ENCODE data around the gene LRRC53.

The LRRC53 gene

GRCh38 chr1:74463333-74463988, 49.0 kb downstream of the LRRC53 start:
- no peaks in the 10 kb centered on the region for H3K36me3 ChIP-seq (ENCODE audit: control insufficient read depth in 1 of 2, insufficient read depth in 2 of 2, low read length in 2 of 2)
- H3K27ac ChIP-seq (ENCODE audit: low read length): no peak overlapping the region
- H3K9me3 ChIP-seq (ENCODE audit: control insufficient read depth in 1 of 2, low read length in 2 of 2): no peaks in the 10 kb centered on the region
- H3K27me3 ChIP-seq (ENCODE audit: low read depth, low read length): no peaks in the 10 kb centered on the region
- no peak overlapping the region for H3K4me3 ChIP-seq (ENCODE audit: low read depth in 1 of 2, low read length in 2 of 2)
- H3K4me1 ChIP-seq (ENCODE audit: control insufficient read depth in 1 of 2, insufficient read depth in 2 of 2, low read length in 2 of 2): no peaks in the 10 kb centered on the region

DNA sequence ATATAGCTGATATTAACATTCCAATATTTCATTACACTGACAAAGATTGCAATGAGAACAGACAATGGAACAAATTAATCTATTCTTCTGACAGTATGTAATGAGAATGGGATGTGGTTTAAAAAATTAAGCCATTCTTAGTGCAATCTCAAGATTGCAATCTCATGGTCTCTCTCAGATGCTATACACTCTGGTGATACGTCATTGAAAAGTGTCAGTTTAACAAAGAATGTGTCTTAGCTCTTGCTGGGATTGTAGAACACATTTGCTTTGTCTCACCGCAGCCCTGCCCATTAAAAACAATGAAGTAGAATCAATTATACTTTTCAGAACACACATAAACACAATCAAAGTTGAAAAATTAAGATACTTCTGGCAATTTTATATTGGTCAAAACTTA, 55.2 kb downstream of the LRRC53 start:
- Histone ChIP-seq H3K27ac (ENCODE audit: low read length) (no peak overlapping the region), H3K27me3 (ENCODE audit: low read depth, low read length) (no peaks in the 10 kb centered on the region), H3K4me3 (ENCODE audit: low read depth in 1 of 2, low read length in 2 of 2) (no peak overlapping the region), H3K36me3 (ENCODE audit: control insufficient read depth in 1 of 2, insufficient read depth in 2 of 2, low read length in 2 of 2) (no peaks in the 10 kb centered on the region), H3K9me3 (ENCODE audit: control insufficient read depth in 1 of 2, low read length in 2 of 2) (no peaks in the 10 kb centered on the region), H3K4me1 (ENCODE audit: control insufficient read depth in 1 of 2, insufficient read depth in 2 of 2, low read length in 2 of 2) (no peaks in the 10 kb centered on the region)

DNA sequence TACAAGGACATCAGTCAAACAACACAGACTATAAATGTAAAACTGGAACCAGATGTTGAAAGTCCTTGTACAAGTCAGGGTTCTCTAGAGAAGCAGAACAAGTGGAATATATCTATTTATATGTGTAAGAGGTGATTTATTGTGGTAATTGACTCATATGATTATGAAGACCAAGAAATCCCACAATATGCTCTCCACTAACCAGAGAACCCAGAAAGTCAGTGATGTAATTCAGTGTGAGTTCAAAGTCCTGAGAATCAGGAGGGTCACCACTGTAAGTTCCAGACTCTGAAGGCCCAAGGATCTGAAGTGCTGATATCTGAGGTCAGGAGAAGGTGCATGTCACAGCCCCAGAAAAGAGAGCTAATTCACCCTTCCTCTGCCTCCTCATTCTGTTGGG, 57.0 kb downstream of the LRRC53 start:
- H3K4me1 ChIP-seq (ENCODE audit: control insufficient read depth in 1 of 2, insufficient read depth in 2 of 2, low read length in 2 of 2): no peaks in the 10 kb centered on the region
- no peak overlapping the region for H3K4me3 ChIP-seq (ENCODE audit: low read depth in 1 of 2, low read length in 2 of 2)
- peaks cover 0 to 2% of the 10 kb centered on the region in 2 donors for H3K9me3 ChIP-seq (ENCODE audit: control insufficient read depth in 1 of 2, low read length in 2 of 2)
- H3K36me3 ChIP-seq (ENCODE audit: control insufficient read depth in 1 of 2, insufficient read depth in 2 of 2, low read length in 2 of 2): no peaks in the 10 kb centered on the region
- no peaks in the 10 kb centered on the region for H3K27me3 ChIP-seq (ENCODE audit: low read depth, low read length)
- no peak overlapping the region for H3K27ac ChIP-seq (ENCODE audit: low read length)

- Histone ChIP-seq H3K9me3 (ENCODE audit: control insufficient read depth in 1 of 2, low read length in 2 of 2) (peaks cover 0 to 2% of the 10 kb centered on the region in 2 donors), H3K27me3 (ENCODE audit: low read depth, low read length) (no peaks in the 10 kb centered on the region), H3K4me3 (ENCODE audit: low read depth in 1 of 2, low read length in 2 of 2) (no peak overlapping the region), H3K27ac (ENCODE audit: low read length) (no peak overlapping the region), H3K4me1 (ENCODE audit: control insufficient read depth in 1 of 2, insufficient read depth in 2 of 2, low read length in 2 of 2) (no peaks in the 10 kb centered on the region), H3K36me3 (ENCODE audit: control insufficient read depth in 1 of 2, insufficient read depth in 2 of 2, low read length in 2 of 2) (no peaks in the 10 kb centered on the region)
Observed at GRCh38 chr1:74453277-74453676, 59.1 kb downstream of the LRRC53 start.

GRCh38 chr1:74452035-74452434, 60.4 kb downstream of the LRRC53 start:
- H3K4me3 ChIP-seq (ENCODE audit: low read depth in 1 of 2, low read length in 2 of 2): no peak overlapping the region
- no peaks in the 10 kb centered on the region for H3K4me1 ChIP-seq (ENCODE audit: control insufficient read depth in 1 of 2, insufficient read depth in 2 of 2, low read length in 2 of 2)
- H3K27ac ChIP-seq (ENCODE audit: low read length): no peak overlapping the region
- peaks cover 0 to 2% of the 10 kb centered on the region in 2 donors for H3K9me3 ChIP-seq (ENCODE audit: control insufficient read depth in 1 of 2, low read length in 2 of 2)
- H3K27me3 ChIP-seq (ENCODE audit: low read depth, low read length): no peaks in the 10 kb centered on the region
- H3K36me3 ChIP-seq (ENCODE audit: control insufficient read depth in 1 of 2, insufficient read depth in 2 of 2, low read length in 2 of 2): no peaks in the 10 kb centered on the region

DNA sequence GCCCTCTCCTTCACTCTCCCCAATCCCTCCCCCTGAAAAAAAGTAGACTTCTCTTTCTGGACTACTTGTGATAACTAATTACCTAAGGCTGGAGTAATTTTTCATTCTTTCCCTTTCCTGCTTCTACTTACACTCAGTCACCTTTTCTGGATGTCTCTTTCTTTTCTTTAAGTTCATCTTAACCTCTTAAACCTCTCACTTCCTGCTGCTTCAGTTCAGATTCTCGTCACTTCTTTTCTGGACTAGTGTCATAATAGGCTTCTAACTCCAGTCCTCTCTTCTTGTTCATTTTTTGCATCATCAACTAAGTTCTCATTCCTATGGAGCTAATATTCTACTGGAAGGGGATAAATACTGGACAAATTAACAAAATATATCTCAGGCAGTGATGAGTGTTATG, 75.4 kb downstream of the LRRC53 start:
- H3K4me3 ChIP-seq (ENCODE audit: low read depth in 1 of 2, low read length in 2 of 2): no peak overlapping the region
- no peaks in the 10 kb centered on the region for H3K27me3 ChIP-seq (ENCODE audit: low read depth, low read length)
- no peaks in the 10 kb centered on the region for H3K9me3 ChIP-seq (ENCODE audit: control insufficient read depth in 1 of 2, low read length in 2 of 2)

GRCh38 chr1:74436078-74436477, 76.3 kb downstream of the LRRC53 start:
- Histone ChIP-seq H3K36me3 (ENCODE audit: control insufficient read depth in 1 of 2, insufficient read depth in 2 of 2, low read length in 2 of 2) (no peaks in the 10 kb centered on the region), H3K4me3 (ENCODE audit: low read depth in 1 of 2, low read length in 2 of 2) (no peak overlapping the region), H3K27me3 (ENCODE audit: low read depth, low read length) (no peaks in the 10 kb centered on the region), H3K9me3 (ENCODE audit: control insufficient read depth in 1 of 2, low read length in 2 of 2) (no peaks in the 10 kb centered on the region), H3K27ac (ENCODE audit: low read length) (no peak overlapping the region), H3K4me1 (ENCODE audit: control insufficient read depth in 1 of 2, insufficient read depth in 2 of 2, low read length in 2 of 2) (no peaks in the 10 kb centered on the region)

More for the DNA sequence above, 75.4 kb downstream of the LRRC53 start:
- H3K4me1 ChIP-seq (ENCODE audit: control insufficient read depth in 1 of 2, insufficient read depth in 2 of 2, low read length in 2 of 2): no peaks in the 10 kb centered on the region
- no peaks in the 10 kb centered on the region for H3K36me3 ChIP-seq (ENCODE audit: control insufficient read depth in 1 of 2, insufficient read depth in 2 of 2, low read length in 2 of 2)
- H3K27ac ChIP-seq (ENCODE audit: low read length): no peak overlapping the region

GRCh38 chr1:74434321-74434720, 78.1 kb downstream of the LRRC53 start:
- no peak overlapping the region for H3K27ac ChIP-seq (ENCODE audit: low read length)
- H3K4me1 ChIP-seq (ENCODE audit: control insufficient read depth in 1 of 2, insufficient read depth in 2 of 2, low read length in 2 of 2): no peaks in the 10 kb centered on the region
- H3K4me3 ChIP-seq (ENCODE audit: low read depth in 1 of 2, low read length in 2 of 2): no peak overlapping the region
- no peaks in the 10 kb centered on the region for H3K27me3 ChIP-seq (ENCODE audit: low read depth, low read length)
- no peaks in the 10 kb centered on the region for H3K9me3 ChIP-seq (ENCODE audit: control insufficient read depth in 1 of 2, low read length in 2 of 2)
- no peaks in the 10 kb centered on the region for H3K36me3 ChIP-seq (ENCODE audit: control insufficient read depth in 1 of 2, insufficient read depth in 2 of 2, low read length in 2 of 2)

- no peaks in the 10 kb centered on the region for H3K27me3 ChIP-seq (ENCODE audit: low read depth, low read length)
- no peak overlapping the region for H3K27ac ChIP-seq (ENCODE audit: low read length)
- H3K36me3 ChIP-seq (ENCODE audit: control insufficient read depth in 1 of 2, insufficient read depth in 2 of 2, low read length in 2 of 2): no peaks in the 10 kb centered on the region
- no peak overlapping the region for H3K4me3 ChIP-seq (ENCODE audit: low read depth in 1 of 2, low read length in 2 of 2)
- no peaks in the 10 kb centered on the region for H3K4me1 ChIP-seq (ENCODE audit: control insufficient read depth in 1 of 2, insufficient read depth in 2 of 2, low read length in 2 of 2)
- H3K9me3 ChIP-seq (ENCODE audit: control insufficient read depth in 1 of 2, low read length in 2 of 2): no peaks in the 10 kb centered on the region
Observed at GRCh38 chr1:74432325-74432724, 80.1 kb downstream of the LRRC53 start.

- H3K27ac ChIP-seq (ENCODE audit: low read length): no peak overlapping the region
- no peak overlapping the region for H3K4me3 ChIP-seq (ENCODE audit: low read depth in 1 of 2, low read length in 2 of 2)
- no peaks in the 10 kb centered on the region for H3K9me3 ChIP-seq (ENCODE audit: control insufficient read depth in 1 of 2, low read length in 2 of 2)
- no peaks in the 10 kb centered on the region for H3K36me3 ChIP-seq (ENCODE audit: control insufficient read depth in 1 of 2, insufficient read depth in 2 of 2, low read length in 2 of 2)
- peaks cover 0 to under 1% of the 10 kb centered on the region in 2 donors for H3K4me1 ChIP-seq (ENCODE audit: control insufficient read depth in 1 of 2, insufficient read depth in 2 of 2, low read length in 2 of 2)
- H3K27me3 ChIP-seq (ENCODE audit: low read depth, low read length): no peaks in the 10 kb centered on the region
Observed at GRCh38 chr1:74431531-74431930, 80.9 kb downstream of the LRRC53 start.

- Histone ChIP-seq H3K27me3 (ENCODE audit: low read depth, low read length) (no peaks in the 10 kb centered on the region), H3K9me3 (ENCODE audit: control insufficient read depth in 1 of 2, low read length in 2 of 2) (no peaks in the 10 kb centered on the region), H3K27ac (ENCODE audit: low read length) (no peak overlapping the region), H3K4me3 (ENCODE audit: low read depth in 1 of 2, low read length in 2 of 2) (no peak overlapping the region), H3K36me3 (ENCODE audit: control insufficient read depth in 1 of 2, insufficient read depth in 2 of 2, low read length in 2 of 2) (no peaks in the 10 kb centered on the region), H3K4me1 (ENCODE audit: control insufficient read depth in 1 of 2, insufficient read depth in 2 of 2, low read length in 2 of 2) (peaks cover 0 to 7% of the 10 kb centered on the region in 2 donors)
Observed at GRCh38 chr1:74430342-74430934, 82.0 kb downstream of the LRRC53 start.

GRCh38 chr1:74429580-74429979, 82.8 kb downstream of the LRRC53 start:
- peaks cover 0 to 7% of the 10 kb centered on the region in 2 donors for H3K4me1 ChIP-seq (ENCODE audit: control insufficient read depth in 1 of 2, insufficient read depth in 2 of 2, low read length in 2 of 2)

More at GRCh38 chr1:74429580-74429979, 82.8 kb downstream of the LRRC53 start:
- Histone ChIP-seq H3K4me3 (ENCODE audit: low read depth in 1 of 2, low read length in 2 of 2) (no peak overlapping the region), H3K36me3 (ENCODE audit: control insufficient read depth in 1 of 2, insufficient read depth in 2 of 2, low read length in 2 of 2) (no peaks in the 10 kb centered on the region), H3K27ac (ENCODE audit: low read length) (no peak overlapping the region), H3K9me3 (ENCODE audit: control insufficient read depth in 1 of 2, low read length in 2 of 2) (no peaks in the 10 kb centered on the region), H3K27me3 (ENCODE audit: low read depth, low read length) (no peaks in the 10 kb centered on the region)
